Measurements from ENCODE around the gene CDK5RAP2.

GRCh38 chr9:120559546-120559945, 20.4 kb downstream of the CDK5RAP2 start:
- TF ChIP-seq CTCF (IDR thresholded peaks at IDR 0.05) (no peak), POLR2A (IDR thresholded peaks at IDR 0.05) (no peak), EP300 (IDR thresholded peaks at IDR 0.05) (no peak)
